Thyroid gland (tissue), 4 donors: Measurements from ENCODE around the gene SPR.

Experiments used
- CTCF ChIP-seq, 6 experiments: fragments of 200-600 bp in 3 of 6; fragments of 450-650 bp in 3 of 6; sonication (generic) in 3 of 6; IDR thresholded peaks; one replicate each; pipeline ENCODE4 v1.5.1; 2016 to 2019; ENCODE audit warnings: antibody characterized with exemption in 6 of 6, mild to moderate bottlenecking in 2 of 6, inconsistent platforms in 1 of 6, moderate library complexity in 1 of 6
- POLR2A ChIP-seq, 2 donors: fragments of 450-650 bp; IDR thresholded peaks; one replicate each; pipeline ENCODE4 v1.6.1; 2017; ENCODE audit warnings: antibody characterized with exemption in 2 of 2, mild to moderate bottlenecking in 2 of 2, moderate library complexity in 1 of 2

GRCh38 chr2:72883356-72883962 lies 3.7 kb upstream of the SPR start:
- TF ChIP-seq CTCF (IDR thresholded peaks at IDR 0.05) (no peak), POLR2A (IDR thresholded peaks at IDR 0.05) (no peak)
